Smooth muscle cell (in vitro differentiated cells): ENCODE results near the gene HSPE1. TPM values are rescaled to one million over a fixed set of nuclear protein-coding genes. Genes with fewer than 3 reads are reported as not detected.

ENCODE experiments used
- DNase-seq: peaks from one replicate; lab custom pipeline; 2025; ENCODE audit not compliant: unreplicated experiment; lab: John Stamatoyannopoulos, UW
- H2AFZ ChIP-seq: fragments of 200-600 bp; sonication (generic); 2 replicates; pipeline ENCODE4 v1.6.0; 2016; ENCODE audit warnings: antibody characterized with exemption, low read depth, mild to moderate bottlenecking
- H3F3A ChIP-seq: fragments of 200-600 bp; sonication (generic); 2 replicates; pipeline ENCODE4 v1.6.0; 2017; ENCODE audit warnings: antibody characterized with exemption, low read depth
- H3K27ac ChIP-seq: fragments of 200-600 bp; sonication (generic); 2 replicates; pipeline ENCODE4 v1.5.1; 2016; ENCODE audit warnings: low read depth, mild to moderate bottlenecking
- H3K27me3 ChIP-seq: fragments of 200-600 bp; sonication (generic); 2 replicates; pipeline ENCODE4 v1.6.1; 2016; ENCODE audit warnings: low read depth, mild to moderate bottlenecking
- H3K36me3 ChIP-seq: fragments of 200-600 bp; sonication (generic); 2 replicates; pipeline ENCODE4 v1.5.1; 2016; ENCODE audit warnings: low read depth
- H3K4me1 ChIP-seq: fragments of 200-600 bp; sonication (generic); 2 replicates; pipeline ENCODE4 v1.5.1; 2016; ENCODE audit warnings: low read depth
- H3K4me2 ChIP-seq: fragments of 200-600 bp; sonication (generic); 2 replicates; pipeline ENCODE4 v1.6.0; 2016; ENCODE audit warnings: mild to moderate bottlenecking
- H3K4me3 ChIP-seq: fragments of 200-600 bp; sonication (generic); 2 replicates; pipeline ENCODE4 v1.5.1; 2016; ENCODE audit warnings: mild to moderate bottlenecking
- H3K79me2 ChIP-seq: fragments of 200-600 bp; sonication (generic); 2 replicates; pipeline ENCODE4 v1.6.0; 2016; ENCODE audit warnings: low read depth, mild to moderate bottlenecking
- H3K9ac ChIP-seq: fragments of 200-600 bp; sonication (generic); 2 replicates; pipeline ENCODE4 v1.6.0; 2016; ENCODE audit warnings: low read depth
- H3K9me3 ChIP-seq: fragments of 200-600 bp; sonication (generic); replicated peaks from 2 replicates; pipeline ENCODE4 v1.5.1; 2016; ENCODE audit warnings: low read depth
- H4K20me1 ChIP-seq: fragments of 200-600 bp; sonication (generic); 2 replicates; pipeline ENCODE4 v1.6.0; 2016; ENCODE audit warnings: low read depth
- CTCF ChIP-seq: fragments of 200-600 bp; sonication (generic); IDR thresholded peaks from 2 replicates; pipeline ENCODE4 v1.5.1; 2017; ENCODE audit warnings: borderline replicate concordance, mild to moderate bottlenecking, antibody characterized with exemption; ENCODE audit not compliant: insufficient read depth, poor library complexity, severe bottlenecking
- WGBS: methylation state at CpG from one replicate; pipeline ENCODE4 v1.1.7; 2016; ENCODE audit warnings: low lambda C conversion rate; 5-methylcytosine and 5-hydroxymethylcytosine counted together
- polyA plus RNA-seq: library from polyadenylated mRNA; unstranded; fragments of >200 nt; fragmentation: Nextera tagmentation; extraction: Ambion mirVana; gene quantifications from 2 replicates; pipeline ENCODE4 v1.2.1, GENCODE V29; 2016
- total RNA-seq: library from RNA; depleted of rRNA; stranded (reverse); fragments of >200 nt; gene quantifications from 2 replicates; pipeline ENCODE4 v1.2.3, GENCODE V29; 2014

HSPE1 gene
- total and polyA plus RNA-seq, 2 experiments from 2014 or later: 132 to 158 TPM

- no peak for DNase-seq
- Histone ChIP-seq H3K4me1 (peaks cover 18% of the 10 kb centered on the region), H3K4me2 (peak overlapping the region; percentile 90), H3F3A (peaks cover 7% of the 10 kb centered on the region), H3K36me3 (no peaks in the 10 kb centered on the region), H3K4me3 (peak overlapping the region; percentile 97), H3K9me3 (no peaks in the 10 kb centered on the region), H2AFZ (peak overlapping the region; percentile 90), H3K27ac (peak overlapping the region; percentile 58), H3K27me3 (no peaks in the 10 kb centered on the region), H3K79me2 (peaks cover 39% of the 10 kb centered on the region), H4K20me1 (peaks cover 32% of the 10 kb centered on the region), H3K9ac (peak overlapping the region; percentile 92)
- no peak for TF ChIP-seq CTCF
- 45% methylated on average over 3 of the region's 3 CpGs for WGBS
Measured at GRCh38 chr2:197514754-197515153, 14.6 kb downstream of the HSPE1 start.

GRCh38 chr2:197515315-197515738 is 15.1 kb downstream of the HSPE1 start:
- peak overlapping the region; percentile 58 for H3K27ac ChIP-seq
- H3K27me3 ChIP-seq: no peaks in the 10 kb centered on the region
- 3% methylated on average over 16 of the region's 16 CpGs for WGBS
- peak overlapping the region; percentile 92 for H3K9ac ChIP-seq
- no peaks in the 10 kb centered on the region for H3K36me3 ChIP-seq
- H3K79me2 ChIP-seq: peaks cover 45% of the 10 kb centered on the region
- no peak for TF ChIP-seq CTCF
- peak overlapping the region; percentile 90 for H2AFZ ChIP-seq
- H3K4me1 ChIP-seq: peaks cover 18% of the 10 kb centered on the region
- no peaks in the 10 kb centered on the region for H3K9me3 ChIP-seq
- H3K4me3 ChIP-seq: peak overlapping the region; percentile 97
- H3K4me2 ChIP-seq: peak overlapping the region; percentile 90
- DNase-seq: no peak
- H3F3A ChIP-seq: peaks cover 7% of the 10 kb centered on the region
- H4K20me1 ChIP-seq: peaks cover 38% of the 10 kb centered on the region

- Histone ChIP-seq H4K20me1 (peaks cover 43% of the 10 kb centered on the region), H3K4me2 (peak within 1 kb of the TSS; percentile 90), H3K9ac (peak within 1 kb of the TSS; percentile 92), H3K79me2 (peaks cover 50% of the 10 kb centered on the region), H3K4me3 (peak within 1 kb of the TSS; percentile 97), H3K36me3 (no peaks in the 10 kb centered on the region), H3K9me3 (no peaks in the 10 kb centered on the region), H3K27me3 (no peaks in the 10 kb centered on the region), H2AFZ (peak within 1 kb of the TSS; percentile 90), H3F3A (peaks cover 7% of the 10 kb centered on the region), H3K27ac (peak within 1 kb of the TSS; percentile 58), H3K4me1 (peaks cover 18% of the 10 kb centered on the region)
- no peak for TF ChIP-seq CTCF
- peak; percentile 84 for DNase-seq
- WGBS: under 1% methylated on average over 51 of the region's 66 CpGs
Measured at GRCh38 chr2:197515739-197516392, 15.7 kb downstream of the HSPE1 start, which contains the start of gene MOB4. MOB4 (plus strand) TSS chr2:197516066; CDS start chr2:197516087, 21 bp downstream.

- no peak for TF ChIP-seq CTCF
- H3F3A ChIP-seq: peaks cover 7% of the 10 kb centered on the region
- no peak for DNase-seq
- H2AFZ ChIP-seq: peak overlapping the region; percentile 84
- H3K36me3 ChIP-seq: no peaks in the 10 kb centered on the region
- no peaks in the 10 kb centered on the region for H3K9me3 ChIP-seq
- peak overlapping the region; percentile 97 for H3K4me3 ChIP-seq
- H3K79me2 ChIP-seq: peaks cover 55% of the 10 kb centered on the region
- no peaks in the 10 kb centered on the region for H3K27me3 ChIP-seq
- WGBS: under 1% methylated on average over 17 of the region's 17 CpGs
- peaks cover 47% of the 10 kb centered on the region for H4K20me1 ChIP-seq
- H3K4me1 ChIP-seq: peaks cover 18% of the 10 kb centered on the region
- peak overlapping the region; percentile 90 for H3K4me2 ChIP-seq
- H3K27ac ChIP-seq: peak overlapping the region; percentile 58
- peak overlapping the region; percentile 92 for H3K9ac ChIP-seq
Measured at GRCh38 chr2:197516393-197516761, 16.2 kb downstream of the HSPE1 start.
